Neuronal stem cell (in vitro differentiated cells): Measurements from ENCODE around the gene C11orf98.

Source experiments
- DNase-seq: peaks from one replicate; pipeline ENCODE4 v3.0.0-alpha.2; 2013; ENCODE audit warnings: low spot score
- H2AFZ ChIP-seq: one replicate; pipeline ENCODE4 v1.6.1; 2013; ENCODE audit warnings: mild to moderate bottlenecking, low read length, inconsistent platforms
- H2AK5ac ChIP-seq: 2 replicates; pipeline ENCODE4 v1.6.1; 2013; ENCODE audit warnings: low read depth, mild to moderate bottlenecking, inconsistent platforms, low read length, moderate library complexity, mixed read lengths
- H2BK120ac ChIP-seq: 2 replicates; pipeline ENCODE4 v1.6.1; 2013; ENCODE audit warnings: low read depth, mild to moderate bottlenecking, inconsistent platforms, low read length, moderate library complexity, mixed read lengths
- H2BK12ac ChIP-seq: one replicate; pipeline ENCODE4 v1.6.1; 2013; ENCODE audit warnings: low read length, inconsistent platforms
- H2BK15ac ChIP-seq: 2 replicates; pipeline ENCODE4 v1.6.1; 2013; ENCODE audit warnings: mild to moderate bottlenecking, low read length, inconsistent platforms, mixed read lengths
- H2BK5ac ChIP-seq: one replicate; pipeline ENCODE4 v1.6.1; 2013; ENCODE audit warnings: inconsistent platforms, mild to moderate bottlenecking, low read length, moderate library complexity
- H3K14ac ChIP-seq: one replicate; pipeline ENCODE4 v1.6.1; 2013; ENCODE audit warnings: low read length, inconsistent platforms
- H3K18ac ChIP-seq: 2 replicates; pipeline ENCODE4 v1.6.1; 2013; ENCODE audit warnings: low read length, inconsistent platforms
- H3K23ac ChIP-seq: 2 replicates; pipeline ENCODE4 v1.6.1; 2013; ENCODE audit warnings: low read depth, mild to moderate bottlenecking, mixed read lengths, low read length, inconsistent platforms; ENCODE audit not compliant: poor library complexity
- H3K27ac ChIP-seq: replicated peaks from 3 replicates; pipeline ENCODE4 v1.5.1; 2013; ENCODE audit warnings: low read length, inconsistent platforms
- H3K27me3 ChIP-seq, 3 experiments: 2 replicates each; pipeline ENCODE4 v1.6.1; 2013; ENCODE audit warnings: low read length in 3 of 3, mild to moderate bottlenecking in 2 of 3, inconsistent platforms in 1 of 3, low read depth in 1 of 3, mixed read lengths in 1 of 3, moderate library complexity in 1 of 3; ENCODE audit not compliant: control insufficient read depth in 3 of 3, insufficient read depth in 3 of 3
- H3K36me3 ChIP-seq, 2 donors: replicated peaks in 1 of 2; 2 replicates each; pipeline ENCODE4 v1.6.1; 2013; ENCODE audit warnings: low read length in 2 of 2; ENCODE audit not compliant: control insufficient read depth in 2 of 2, insufficient read depth in 2 of 2
- H3K4ac ChIP-seq: 2 replicates; pipeline ENCODE4 v1.6.1; 2013; ENCODE audit warnings: inconsistent platforms, mild to moderate bottlenecking, low read length, moderate library complexity
- H3K4me1 ChIP-seq, 2 donors: 1 replicate in 1 of 2; 2 replicates in 1 of 2; pipeline ENCODE4 v1.6.1; 2013; ENCODE audit warnings: low read length in 2 of 2, low read depth in 1 of 2; ENCODE audit not compliant: control insufficient read depth in 2 of 2, insufficient read depth in 1 of 2
- H3K4me2 ChIP-seq: one replicate; pipeline ENCODE4 v1.6.1; 2013; ENCODE audit warnings: mild to moderate bottlenecking, low read length, inconsistent platforms; ENCODE audit not compliant: insufficient read depth, poor library complexity, severe bottlenecking
- H3K4me3 ChIP-seq, 2 donors: 2 replicates each; pipeline ENCODE4 v1.5.1; 2013; ENCODE audit warnings: low read length in 2 of 2, mild to moderate bottlenecking in 2 of 2, inconsistent platforms in 1 of 2, moderate library complexity in 1 of 2
- H3K79me1 ChIP-seq: one replicate; pipeline ENCODE4 v1.6.1; 2013; ENCODE audit warnings: low read depth, mild to moderate bottlenecking, inconsistent platforms, low read length, moderate library complexity
- H3K9ac ChIP-seq: one replicate; pipeline ENCODE4 v1.6.1; 2013; ENCODE audit warnings: mild to moderate bottlenecking, low read depth, low read length, inconsistent platforms; ENCODE audit not compliant: poor library complexity
- H3K9me3 ChIP-seq, 2 donors: replicated peaks in 1 of 2; 2 replicates each; pipeline versions ENCODE3 to v1.6.1; 2013; ENCODE audit warnings: low read length in 2 of 2, mild to moderate bottlenecking in 2 of 2, inconsistent platforms in 1 of 2, low read depth in 1 of 2, mixed read lengths in 1 of 2, moderate library complexity in 1 of 2; ENCODE audit not compliant: control insufficient read depth in 2 of 2, insufficient read depth in 1 of 2
- H4K8ac ChIP-seq: one replicate; pipeline ENCODE4 v1.6.1; 2013; ENCODE audit warnings: low read depth, mild to moderate bottlenecking, inconsistent platforms, low read length, moderate library complexity
- H4K91ac ChIP-seq: one replicate; pipeline ENCODE4 v1.6.1; 2013; ENCODE audit warnings: low read length, low read depth, mild to moderate bottlenecking, inconsistent platforms; ENCODE audit not compliant: poor library complexity
- WGBS, 2 donors: extraction: QIAGEN DNeasy Blood & Tissue Kit; methylation state at CpG; one replicate each; pipeline ENCODE4 v1.1.7; 2013; ENCODE audit warnings: missing lambda C conversion rate in 2 of 2, mixed read lengths in 1 of 2; ENCODE audit not compliant: insufficient read length in 2 of 2, insufficient replicate concordance in 1 of 2; ENCODE audit errors: extremely low coverage in 2 of 2; 5-methylcytosine and 5-hydroxymethylcytosine counted together

The C11orf98 gene

DNA sequence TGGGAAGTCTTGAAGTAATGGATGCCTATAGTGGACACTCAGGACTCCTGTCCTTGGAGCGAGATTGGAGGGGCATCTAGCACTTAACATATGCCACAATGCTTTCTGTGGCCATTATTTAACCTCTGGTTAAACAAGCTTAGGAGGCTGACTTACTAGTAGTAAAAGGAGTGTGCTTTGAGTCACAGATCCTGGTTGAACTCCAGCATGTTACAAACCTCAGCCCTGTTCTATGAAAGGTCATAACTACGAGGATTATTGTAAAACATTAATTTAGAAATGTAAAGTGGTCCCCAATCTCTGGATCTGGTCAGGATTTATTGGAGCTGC is 8.2 kb upstream of the C11orf98 start:
- H3K27ac ChIP-seq = no peak overlapping the region
- H3K27me3 ChIP-seq = no peaks in the 10 kb centered on the region
- no peak overlapping the region for H3K4me2 ChIP-seq
- H3K36me3 ChIP-seq = peaks cover 18 to 49% of the 10 kb centered on the region in 2 donors
- no peak overlapping the region for H3K18ac ChIP-seq
- H2BK5ac ChIP-seq = no peak overlapping the region
- H2AK5ac ChIP-seq = no peak overlapping the region
- H2BK12ac ChIP-seq = no peak overlapping the region
- H4K8ac ChIP-seq = no peak overlapping the region
- H3K9ac ChIP-seq = no peak overlapping the region
- no peak overlapping the region for H2AFZ ChIP-seq
- no peak overlapping the region for H2BK15ac ChIP-seq
- H3K14ac ChIP-seq = no peak overlapping the region
- no peak for DNase-seq
- H3K4me3 ChIP-seq = no peak overlapping the region
- H3K4ac ChIP-seq = no peak overlapping the region
- H3K4me1 ChIP-seq = peaks cover 1 to 9% of the 10 kb centered on the region in 2 donors
- H4K91ac ChIP-seq = no peak overlapping the region
- peaks cover 4% of the 10 kb centered on the region for H3K79me1 ChIP-seq
- H3K9me3 ChIP-seq = no peaks in the 10 kb centered on the region
- WGBS, 2 donors = no CpG with 5 or more reads among the region's 2 CpGs
- no peak overlapping the region for H2BK120ac ChIP-seq
- no peak overlapping the region for H3K23ac ChIP-seq

DNA sequence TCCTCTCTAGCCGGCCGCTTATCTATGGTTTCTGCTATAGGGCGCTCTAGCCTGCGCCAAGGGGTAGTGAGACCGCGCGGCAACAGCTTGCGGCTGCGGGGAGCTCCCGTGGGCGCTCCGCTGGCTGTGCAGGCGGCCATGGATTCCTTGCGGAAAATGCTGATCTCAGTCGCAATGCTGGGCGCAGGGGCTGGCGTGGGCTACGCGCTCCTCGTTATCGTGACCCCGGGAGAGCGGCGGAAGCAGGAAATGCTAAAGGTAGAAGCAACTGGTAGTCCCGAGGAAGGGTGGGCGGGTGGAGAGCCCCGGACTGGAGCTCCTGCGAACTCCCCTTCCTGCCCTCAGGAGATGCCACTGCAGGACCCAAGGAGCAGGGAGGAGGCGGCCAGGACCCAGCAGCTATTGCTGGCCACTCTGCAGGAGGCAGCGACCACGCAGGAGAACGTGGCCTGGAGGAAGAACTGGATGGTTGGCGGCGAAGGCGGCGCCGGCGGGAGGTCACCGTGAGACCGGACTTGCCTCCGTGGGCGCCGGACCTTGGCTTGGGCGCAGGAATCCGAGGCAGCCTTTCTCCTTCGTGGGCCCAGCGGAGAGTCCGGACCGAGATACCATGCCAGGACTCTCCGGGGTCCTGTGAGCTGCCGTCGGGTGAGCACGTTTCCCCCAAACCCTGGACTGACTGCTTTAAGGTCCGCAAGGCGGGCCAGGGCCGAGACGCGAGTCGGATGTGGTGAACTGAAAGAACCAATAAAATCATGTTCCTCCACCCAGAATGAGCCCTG is 6.8 kb upstream of the C11orf98 start, which contains the start of the genes LBHD1 and UQCC3:
Gene LBHD1, minus strand, starts transcription at position 660 of the 782 bp plus-strand sequence. CDS start 2,236 bp downstream, outside the sequence.
Gene UQCC3, plus strand, starts transcription at position 66 of the 782 bp plus-strand sequence. Its CDS starts 73 bp downstream, at position 139.
- H3K23ac ChIP-seq = peak within 1 kb of the TSS; percentile 50
- H2AFZ ChIP-seq = peak within 1 kb of the TSS; percentile 91

DNA sequence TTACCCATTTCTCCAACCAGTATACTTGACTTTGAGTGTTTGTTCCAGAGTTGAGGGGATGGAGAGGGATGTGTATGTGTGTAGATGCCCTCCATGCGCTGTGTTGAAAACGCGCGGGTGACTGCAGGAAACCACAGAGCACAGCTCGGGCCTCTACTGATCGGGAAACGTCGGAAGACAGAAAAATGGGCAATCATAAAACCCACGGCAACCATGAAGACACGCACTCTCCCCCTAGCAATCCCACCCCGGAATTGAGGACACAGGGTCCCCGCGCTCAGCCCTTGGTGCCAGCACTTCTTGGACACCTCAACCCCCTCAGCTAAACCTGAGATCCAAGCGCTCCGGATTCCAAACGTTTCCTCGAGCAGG is 6.2 kb upstream of the C11orf98 start:
- Histone ChIP-seq H3K14ac (no peak overlapping the region), H2BK15ac (no peak overlapping the region), H3K23ac (peak overlapping the region; percentile 50), H3K36me3 (peaks cover 16 to 48% of the 10 kb centered on the region in 2 donors), H2BK12ac (no peak overlapping the region), H3K4ac (no peak overlapping the region), H3K4me2 (peak overlapping the region; percentile 94), H3K4me3 (peak overlapping the region; percentile 84 to 96), H2BK5ac (no peak overlapping the region), H3K27ac (peak overlapping the region; percentile 89), H2AK5ac (no peak overlapping the region), H3K4me1 (peaks cover 3 to 10% of the 10 kb centered on the region in 2 donors), H4K91ac (no peak overlapping the region), H3K79me1 (peaks cover 8% of the 10 kb centered on the region), H3K9ac (no peak overlapping the region), H4K8ac (no peak overlapping the region), H3K27me3 (no peaks in the 10 kb centered on the region), H2AFZ (peak overlapping the region; percentile 91), H3K9me3 (no peaks in the 10 kb centered on the region), H3K18ac (no peak overlapping the region), H2BK120ac (peak overlapping the region; percentile 9)
- no peak for DNase-seq
- no CpG with 5 or more reads among the region's 17 CpGs for WGBS, 2 donors

More for the DNA sequence above, 6.8 kb upstream of the C11orf98 start, which contains the start of the genes LBHD1 and UQCC3:
- peaks cover 0 to 4% of the 10 kb centered on the region in 2 donors for H3K4me1 ChIP-seq
- peaks cover 15 to 48% of the 10 kb centered on the region in 2 donors for H3K36me3 ChIP-seq
- no peak within 1 kb of the TSS for H2BK12ac ChIP-seq
- peak within 1 kb of the TSS; percentile 99 for H3K9ac ChIP-seq
- H3K4ac ChIP-seq = no peak within 1 kb of the TSS
- H2BK120ac ChIP-seq = peak within 1 kb of the TSS; percentile 63
- H2BK5ac ChIP-seq = no peak within 1 kb of the TSS
- no peak within 1 kb of the TSS for H4K91ac ChIP-seq
- H3K18ac ChIP-seq = peak within 1 kb of the TSS; percentile 95
- H2AK5ac ChIP-seq = peak within 1 kb of the TSS; percentile 38
- peak within 1 kb of the TSS; percentile 94 for H3K4me2 ChIP-seq
- peak within 1 kb of the TSS; percentile 77 for H3K14ac ChIP-seq
- H3K4me3 ChIP-seq = peak within 1 kb of the TSS; percentile 84 to 96
- DNase-seq = peak; percentile 89
- peak within 1 kb of the TSS; percentile 46 for H2BK15ac ChIP-seq
- no peaks in the 10 kb centered on the region for H3K27me3 ChIP-seq
- H3K27ac ChIP-seq = peak within 1 kb of the TSS; percentile 89
- H4K8ac ChIP-seq = no peak within 1 kb of the TSS
- no CpG with 5 or more reads among the region's 59 CpGs for whole genome bisulfite sequencing, 2 donors
- H3K9me3 ChIP-seq = no peaks in the 10 kb centered on the region
- peaks cover 4% of the 10 kb centered on the region for H3K79me1 ChIP-seq

DNA sequence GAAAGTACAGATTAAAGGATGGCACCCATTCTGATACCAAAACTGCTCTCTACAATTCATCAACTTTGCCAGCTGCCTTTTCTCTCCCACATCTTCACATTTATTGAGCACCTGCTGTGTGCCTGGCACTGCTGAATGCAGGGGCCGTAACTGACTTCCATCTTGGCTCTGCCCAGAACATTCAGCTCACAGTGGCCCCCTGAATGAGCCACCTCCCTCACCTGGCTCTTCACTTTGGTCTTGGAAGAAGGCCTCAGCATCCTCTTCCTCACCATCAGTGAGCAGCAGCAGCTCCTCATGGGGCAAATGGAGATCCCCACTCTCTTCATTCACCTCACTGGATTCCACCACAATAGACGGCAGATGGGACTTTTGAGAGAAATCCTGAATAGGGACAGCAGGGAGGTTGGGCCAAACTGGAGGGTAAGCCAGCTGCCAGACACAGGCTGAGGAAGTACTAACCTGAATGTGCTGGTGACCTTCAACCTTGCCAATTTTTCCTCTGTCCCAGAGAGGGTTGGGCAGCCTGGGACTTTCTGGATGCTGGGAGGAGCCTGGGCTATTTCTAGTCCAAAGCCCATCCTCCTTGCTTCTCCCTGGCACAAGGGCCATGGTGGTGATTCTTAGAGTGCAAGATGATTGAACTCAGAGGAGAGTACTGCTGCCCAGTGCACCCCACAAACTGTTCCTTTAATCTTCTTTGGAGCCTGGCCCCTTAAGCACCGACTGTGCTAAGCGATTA is 4.6 kb upstream of the C11orf98 start:
- no peak overlapping the region for H3K4ac ChIP-seq
- H3K4me2 ChIP-seq = no peak overlapping the region
- no peak overlapping the region for H3K9ac ChIP-seq
- H3K14ac ChIP-seq = no peak overlapping the region
- DNase-seq = no peak
- H2AK5ac ChIP-seq = no peak overlapping the region
- no CpG with 5 or more reads among the region's 4 CpGs for WGBS, 2 donors
- H2BK15ac ChIP-seq = no peak overlapping the region
- H4K91ac ChIP-seq = no peak overlapping the region
- no peaks in the 10 kb centered on the region for H3K27me3 ChIP-seq
- no peak overlapping the region for H3K18ac ChIP-seq
- H2BK12ac ChIP-seq = no peak overlapping the region
- H3K4me1 ChIP-seq = peaks cover 4 to 12% of the 10 kb centered on the region in 2 donors
- H3K4me3 ChIP-seq = no peak overlapping the region
- no peaks in the 10 kb centered on the region for H3K9me3 ChIP-seq
- H2BK120ac ChIP-seq = no peak overlapping the region
- no peak overlapping the region for H2AFZ ChIP-seq
- H2BK5ac ChIP-seq = no peak overlapping the region
- H3K79me1 ChIP-seq = peaks cover 14% of the 10 kb centered on the region
- peaks cover 15 to 43% of the 10 kb centered on the region in 2 donors for H3K36me3 ChIP-seq
- no peak overlapping the region for H3K23ac ChIP-seq
- H3K27ac ChIP-seq = peak overlapping the region; percentile 34
- no peak overlapping the region for H4K8ac ChIP-seq
